Measurements from ENCODE around the gene UBE3C. TPM values are rescaled to one million over a fixed set of nuclear protein-coding genes. Genes with fewer than 3 reads are reported as not detected.
"Not testable (repeated sequence)": the region's sequence is repeated elsewhere in the genome, so short reads cannot be mapped to it uniquely, and the experiment has no call there.

The UBE3C gene
- total RNA-seq, 1 donor from 2014 or later = 52.1 TPM

- ATAC-seq = no peak
- DNase-seq = no peak
- intact Hi-C loops (cut with micrococcal nuclease) = no loop called here
These were observed 82.3 kb downstream of the UBE3C start for GRCh38 chr7:157220916-157221569.

- DNase-seq (no peak), ATAC-seq (no peak)
- intact Hi-C loops (cut with micrococcal nuclease) = no loop called here
These were observed 84.0 kb downstream of the UBE3C start for GRCh38 chr7:157222687-157223086.

- intact Hi-C loops (cut with micrococcal nuclease) = no loop called here
- ATAC-seq (no peak), DNase-seq (no peak)
These were observed 85.9 kb downstream of the UBE3C start for GRCh38 chr7:157224627-157225026.

GRCh38 chr7:157228864-157229422, 90.2 kb downstream of the UBE3C start:
- intact Hi-C loops (cut with micrococcal nuclease) = no loop called here
- ATAC-seq (peak; percentile 53), DNase-seq (peak; percentile 41)

- ATAC-seq (no peak), DNase-seq (no peak)
- intact Hi-C loops (cut with micrococcal nuclease) = no loop called here
These were observed 95.0 kb downstream of the UBE3C start for GRCh38 chr7:157233677-157234076.

DNA sequence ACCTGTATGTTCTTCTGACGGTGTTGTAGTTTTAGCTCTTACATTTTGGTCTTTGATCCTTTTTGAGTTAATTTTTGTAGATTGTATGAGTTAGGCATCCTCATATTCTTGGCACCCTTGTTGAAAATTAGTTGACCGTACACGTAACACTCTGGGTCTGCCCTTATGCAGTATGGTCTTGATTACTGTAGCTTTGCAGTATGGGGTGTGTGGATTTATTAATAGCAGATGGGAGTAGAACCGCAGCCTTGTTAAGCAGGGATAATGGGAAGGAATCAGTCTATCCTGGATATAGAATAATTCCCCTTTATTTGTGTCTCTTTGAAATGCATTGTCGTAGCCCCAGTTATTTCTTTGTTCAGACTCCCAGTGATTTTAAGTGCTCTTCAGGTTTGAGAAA, 95.5 kb downstream of the UBE3C start:
- intact Hi-C loops (cut with micrococcal nuclease) = no loop called here
- no peak for DNase-seq
- ATAC-seq = no peak

- ATAC-seq = no peak
- intact Hi-C loops (cut with micrococcal nuclease) = no loop called here
- no peak for DNase-seq
These were observed 96.9 kb downstream of the UBE3C start for GRCh38 chr7:157235357-157236333.

GRCh38 chr7:157238087-157238486, 99.4 kb downstream of the UBE3C start:
- intact Hi-C loops (cut with micrococcal nuclease) = no loop called here
- ATAC-seq = no peak

GRCh38 chr7:157239571-157240270, 101.0 kb downstream of the UBE3C start:
- DNase-seq (no peak), ATAC-seq (no peak)
- intact Hi-C loops (cut with micrococcal nuclease) = no loop called here

More at GRCh38 chr7:157238087-157238486, 99.4 kb downstream of the UBE3C start:
- DNase-seq = no peak

DNA sequence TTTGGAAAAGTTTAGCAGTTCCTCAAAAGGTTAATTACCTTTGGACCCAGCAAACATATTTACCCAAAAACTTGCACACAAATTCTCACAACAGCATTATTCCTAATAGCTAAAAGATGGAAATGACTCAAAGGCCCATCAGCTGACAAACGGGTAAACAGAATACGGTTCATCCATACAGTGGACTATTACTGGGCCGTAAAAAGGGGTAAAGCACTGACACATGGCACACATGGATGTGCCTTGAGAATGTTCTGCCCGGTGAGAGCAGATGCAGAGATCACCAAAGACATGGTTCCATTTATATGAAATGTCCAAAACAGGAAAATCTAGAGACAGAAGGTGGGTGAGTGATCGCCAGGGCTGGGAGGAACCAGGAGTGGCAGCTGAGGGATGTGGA, 102.9 kb downstream of the UBE3C start:
- intact Hi-C loops (cut with micrococcal nuclease) = no loop called here
- no peak for ATAC-seq
- DNase-seq = no peak

GRCh38 chr7:157244516-157245294, 106.0 kb downstream of the UBE3C start:
- intact Hi-C loops (cut with micrococcal nuclease) = no loop called here
- DNase-seq = no peak
- ATAC-seq = no peak

- intact Hi-C loops (cut with micrococcal nuclease) = no loop called here
- no peak for DNase-seq
- ATAC-seq = no peak
These were observed 107.3 kb downstream of the UBE3C start for GRCh38 chr7:157246052-157246451.

GRCh38 chr7:157248659-157249058, 109.9 kb downstream of the UBE3C start:
- no peak for DNase-seq
- intact Hi-C loops (cut with micrococcal nuclease) = no loop called here
- no peak for ATAC-seq

DNA sequence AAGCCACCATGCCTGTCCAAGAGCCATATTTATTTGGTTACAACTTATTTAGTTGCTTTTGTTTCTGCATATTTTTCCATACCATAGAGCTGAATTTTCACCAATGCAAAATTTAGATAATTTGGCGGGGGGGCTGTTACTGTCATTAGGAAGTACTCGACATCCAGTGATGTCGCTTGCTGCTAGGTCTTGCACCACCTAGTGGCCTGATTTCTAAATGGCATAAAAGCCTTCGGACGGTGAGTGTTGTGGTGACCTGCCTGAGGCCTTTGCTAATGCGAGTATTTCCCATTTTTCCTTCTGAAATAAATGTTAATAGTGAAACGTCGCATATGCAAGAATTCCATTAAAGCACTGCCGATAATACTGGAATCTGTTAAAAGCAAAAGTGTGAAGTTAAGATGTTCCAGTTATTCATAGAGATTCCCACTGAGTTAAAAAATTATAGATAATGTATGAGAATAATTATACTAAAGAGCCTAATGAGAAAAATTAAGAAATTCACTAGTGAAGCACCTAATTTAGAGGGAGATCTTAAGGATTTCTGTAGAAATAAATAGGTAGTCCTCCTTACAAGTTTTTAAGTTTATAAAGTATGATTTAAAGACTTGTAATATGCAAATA, 112.0 kb downstream of the UBE3C start:
- intact Hi-C loops (cut with micrococcal nuclease) = no loop called here
- DNase-seq = no peak
- ATAC-seq = peak; percentile 59

DNA sequence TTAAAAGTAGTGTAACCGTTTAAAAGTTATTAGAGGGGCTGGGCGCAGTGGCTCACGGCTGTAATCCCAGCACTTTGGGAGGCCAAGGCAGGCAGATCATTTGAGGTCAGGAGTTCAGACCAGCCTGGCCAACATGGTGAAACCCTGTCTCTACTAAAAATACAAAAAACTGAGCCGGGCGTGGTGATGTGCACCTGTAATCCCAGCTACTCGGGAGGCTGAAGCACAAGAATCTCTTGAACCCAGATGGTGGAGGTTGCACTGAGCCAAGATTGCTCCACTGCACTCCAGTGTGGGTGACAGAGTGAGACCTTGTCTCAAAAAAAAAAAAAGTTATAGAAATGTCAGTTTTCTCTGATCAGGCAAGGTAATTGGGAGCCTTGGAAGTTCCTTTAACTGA, 113.1 kb downstream of the UBE3C start:
- ATAC-seq; DNase-seq; intact Hi-C loops (cut with micrococcal nuclease): not testable (repeated sequence)

GRCh38 chr7:157253850-157254249, 115.1 kb downstream of the UBE3C start:
- DNase-seq (peak; percentile 89), ATAC-seq (peak; percentile 80)
- intact Hi-C loops (cut with micrococcal nuclease) = no loop called here

DNA sequence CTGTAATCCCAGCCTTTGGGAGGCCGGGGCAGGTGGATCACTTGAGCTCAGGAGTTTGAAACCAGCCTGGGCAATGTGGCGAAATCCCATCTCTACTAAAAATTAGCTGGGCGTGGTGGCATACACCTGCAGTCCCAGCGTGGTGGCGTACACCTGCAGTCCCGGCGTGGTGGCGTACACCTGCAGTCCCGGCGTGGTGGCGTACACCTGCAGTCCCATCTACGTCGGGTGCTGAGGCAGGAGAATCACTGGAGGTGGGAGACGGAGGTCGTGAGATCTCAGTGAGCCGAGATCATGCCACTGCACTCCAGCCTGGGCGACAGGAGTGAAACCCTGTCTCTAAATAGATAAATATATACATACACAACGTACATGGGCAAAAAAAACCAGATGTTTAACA, 116.1 kb downstream of the UBE3C start:
- DNase-seq; intact Hi-C loops (cut with micrococcal nuclease); ATAC-seq: not testable (repeated sequence)

GRCh38 chr7:157255201-157255606, 116.5 kb downstream of the UBE3C start:
- DNase-seq (no peak), ATAC-seq (no peak)
- intact Hi-C loops (cut with micrococcal nuclease) = no loop called here

All from left ventricle myocardium superior (tissue), 1 donor.